Measurements from ENCODE around the gene NRXN3. TPM values are rescaled to one million over a fixed set of nuclear protein-coding genes. Genes with fewer than 3 reads are reported as not detected.

Gene NRXN3
- total and polyA plus RNA-seq, 2 donors (not counting 1 experiment from before 2014, with no cell fraction given) = not detected

DNA sequence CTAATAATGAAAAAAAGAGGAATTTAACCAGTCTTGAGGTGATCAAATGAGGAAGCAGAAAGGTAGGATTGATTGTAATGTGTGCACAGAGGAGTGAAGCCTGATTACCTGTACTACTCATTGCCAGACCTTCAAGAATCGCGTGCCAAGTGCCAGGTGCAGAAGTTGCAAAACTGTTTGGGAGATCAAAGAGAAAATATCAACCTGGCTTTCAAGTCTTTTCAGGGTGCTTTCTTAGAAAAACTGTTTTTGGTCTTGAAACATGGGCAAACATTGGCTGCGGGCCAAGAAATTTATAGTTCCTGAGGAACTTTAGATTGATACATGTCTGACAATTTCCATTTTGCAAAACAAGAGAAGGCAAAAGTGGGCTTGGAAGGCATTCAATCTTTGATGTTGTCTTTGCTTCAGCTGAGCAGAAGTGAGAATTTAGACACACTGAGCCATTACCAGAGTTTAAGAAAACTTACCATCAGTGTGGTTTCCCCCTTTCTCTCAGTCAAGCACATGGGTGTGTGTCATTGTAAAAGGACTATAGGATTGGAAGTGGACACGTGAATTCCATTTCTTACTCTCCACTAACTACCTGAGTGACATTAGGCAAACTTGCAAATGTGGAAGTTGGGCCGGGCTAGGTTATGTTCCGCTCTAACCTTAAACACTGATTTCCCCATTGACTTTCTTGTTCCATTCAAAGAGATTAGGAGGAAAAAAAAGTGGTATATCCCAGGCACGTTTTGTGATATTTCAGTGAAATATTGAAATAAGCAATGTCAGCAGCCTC, 1555.0 kb downstream of the NRXN3 start:
- DNase-seq (no peak), ATAC-seq (ENCODE audit: low read depth) (no peak)
- Histone ChIP-seq H3K4me1 (ENCODE audit: control insufficient read depth in 2 of 2, insufficient read depth in 2 of 2, low read length in 2 of 2) (no peaks in the 10 kb centered on the region), H3K79me2 (ENCODE audit: control insufficient read depth, insufficient read depth, low read length) (no peaks in the 10 kb centered on the region), H4K20me1 (ENCODE audit: control insufficient read depth, insufficient read depth, low read length, poor library complexity, severe bottlenecking) (no peaks in the 10 kb centered on the region), H3K27ac (ENCODE audit: low read length in 2 of 2) (peak overlapping the region in 1 of 2 donors; percentile 14), H3K4me3 (ENCODE audit: control extremely low read depth in 1 of 5, extremely low read depth in 1 of 5, insufficient read depth in 1 of 5, low read depth in 2 of 5, low read length in 4 of 5) (no peak overlapping the region), H3K4me2 (replicated peaks; ENCODE audit: low read depth, low read length, poor library complexity, severe bottlenecking) (no peak overlapping the region), H2AFZ (ENCODE audit: insufficient read depth, low read depth, low read length, poor library complexity, severe bottlenecking) (no peak overlapping the region), H3K9me3 (ENCODE audit: control extremely low read depth in 1 of 3, control insufficient read depth in 2 of 3, insufficient read depth in 1 of 3, low read length in 2 of 3) (no peaks in the 10 kb centered on the region), H3K36me3 (replicated peaks in 1 of 2; ENCODE audit: control extremely low read depth in 1 of 2, control insufficient read depth in 1 of 2, extremely low read depth in 1 of 2, insufficient read depth in 2 of 2, low read length in 1 of 2) (no peaks in the 10 kb centered on the region), H3K9ac (ENCODE audit: low read length) (no peak overlapping the region), H3K27me3 (replicated peaks in 1 of 4; ENCODE audit: control extremely low read depth in 1 of 4, control insufficient read depth in 3 of 4, insufficient read depth in 4 of 4, low read length in 3 of 4) (no peaks in the 10 kb centered on the region)
- ChIA-PET CTCF (no interaction called here), POLR2A (no interaction called here)
- no peak overlapping the region for H3K4me3 Mint-ChIP-seq
- 86% methylated on average over 1 of the region's 7 CpGs for WGBS (ENCODE audit: insufficient coverage)
- TF ChIP-seq CTCF (IDR thresholded peaks at IDR 0.05) (no peak), EZH2 (IDR thresholded peaks at IDR 0.05; ENCODE audit: borderline replicate concordance, insufficient read depth, low read depth, low read length, poor library complexity, severe bottlenecking) (no peak)
- peaks cover 2% of the 10 kb centered on the region for H3K9me3 Mint-ChIP-seq (ENCODE audit: insufficient read depth)
- no peaks in the 10 kb centered on the region for H3K27me3 Mint-ChIP-seq
- intact Hi-C loops (cut with micrococcal nuclease) = no loop called here
- H3K27ac Mint-ChIP-seq = no peak overlapping the region
- no peaks in the 10 kb centered on the region for H3K4me1 Mint-ChIP-seq

GRCh38 chr14:79727900-79728299, 1557.7 kb downstream of the NRXN3 start:
- H3K79me2 ChIP-seq (ENCODE audit: control insufficient read depth, insufficient read depth, low read length) = no peaks in the 10 kb centered on the region
- H3K9ac ChIP-seq (ENCODE audit: low read length) = no peak overlapping the region
- no peaks in the 10 kb centered on the region for H4K20me1 ChIP-seq (ENCODE audit: control insufficient read depth, insufficient read depth, low read length, poor library complexity, severe bottlenecking)
- no peak overlapping the region for H3K27ac Mint-ChIP-seq
- no peaks in the 10 kb centered on the region for H3K27me3 ChIP-seq (replicated peaks in 1 of 4; ENCODE audit: control extremely low read depth in 1 of 4, control insufficient read depth in 3 of 4, insufficient read depth in 4 of 4, low read length in 3 of 4)
- intact Hi-C loops (cut with micrococcal nuclease) = no loop called here
- H3K27ac ChIP-seq (ENCODE audit: low read length in 2 of 2) = no peak overlapping the region
- H3K4me1 ChIP-seq (ENCODE audit: control insufficient read depth in 2 of 2, insufficient read depth in 2 of 2, low read length in 2 of 2) = no peaks in the 10 kb centered on the region
- ChIA-PET POLR2A (no interaction called here), CTCF (no interaction called here)
- WGBS (ENCODE audit: insufficient coverage) = 100% methylated on average over 1 of the region's 3 CpGs
- no peak overlapping the region for H2AFZ ChIP-seq (ENCODE audit: insufficient read depth, low read depth, low read length, poor library complexity, severe bottlenecking)
- no peaks in the 10 kb centered on the region for H3K27me3 Mint-ChIP-seq
- H3K9me3 ChIP-seq (ENCODE audit: control extremely low read depth in 1 of 3, control insufficient read depth in 2 of 3, insufficient read depth in 1 of 3, low read length in 2 of 3) = no peaks in the 10 kb centered on the region
- no peak for ATAC-seq (ENCODE audit: low read depth)
- no peak overlapping the region for H3K4me3 ChIP-seq (ENCODE audit: control extremely low read depth in 1 of 5, extremely low read depth in 1 of 5, insufficient read depth in 1 of 5, low read depth in 2 of 5, low read length in 4 of 5)
- no peak overlapping the region for H3K4me3 Mint-ChIP-seq
- H3K36me3 ChIP-seq (replicated peaks in 1 of 2; ENCODE audit: control extremely low read depth in 1 of 2, control insufficient read depth in 1 of 2, extremely low read depth in 1 of 2, insufficient read depth in 2 of 2, low read length in 1 of 2) = no peaks in the 10 kb centered on the region
- TF ChIP-seq EZH2 (IDR thresholded peaks at IDR 0.05; ENCODE audit: borderline replicate concordance, insufficient read depth, low read depth, low read length, poor library complexity, severe bottlenecking) (no peak), CTCF (IDR thresholded peaks at IDR 0.05) (no peak)
- no peaks in the 10 kb centered on the region for H3K4me1 Mint-ChIP-seq
- no peak for DNase-seq
- no peak overlapping the region for H3K4me2 ChIP-seq (replicated peaks; ENCODE audit: low read depth, low read length, poor library complexity, severe bottlenecking)
- H3K9me3 Mint-ChIP-seq (ENCODE audit: insufficient read depth) = peaks cover 2% of the 10 kb centered on the region
